Measurements from ENCODE around the gene RGS11. TPM values are rescaled to one million over a fixed set of nuclear protein-coding genes. Genes with fewer than 3 reads are reported as not detected.

RGS11 gene
- total and polyA plus RNA-seq, 2 experiments from 2014 or later = 2.4 to 4.5 TPM

- H4K20me1 ChIP-seq (ENCODE audit: insufficient read depth) = no peaks in the 10 kb centered on the region
- H3K9ac ChIP-seq = no peak overlapping the region
- DNase-seq = peak; percentile 16
- H3K9me2 ChIP-seq (ENCODE audit: insufficient read depth) = no peaks in the 10 kb centered on the region
- no peak overlapping the region for H3K27ac ChIP-seq
- H3K4me1 ChIP-seq (ENCODE audit: insufficient read depth) = no peaks in the 10 kb centered on the region
- no peaks in the 10 kb centered on the region for H3F3A ChIP-seq (ENCODE audit: insufficient read depth)
- H3K4me2 ChIP-seq (ENCODE audit: unreplicated experiment) = no peak overlapping the region
- no peaks in the 10 kb centered on the region for H3K36me3 ChIP-seq (ENCODE audit: low read depth)
- in situ Hi-C loops (cut with MboI) = no loop called here
- H3K9me3 ChIP-seq (ENCODE audit: low read depth) = no peaks in the 10 kb centered on the region
- TF ChIP-seq EZH2 (IDR thresholded peaks at IDR 0.05; ENCODE audit: insufficient read depth, poor library complexity, severe bottlenecking) (no peak), EZH2phosphoT487 (IDR thresholded peaks at IDR 0.05; ENCODE audit: insufficient read depth, low read depth) (no peak)
- WGBS, 2 experiments (ENCODE audit: low coverage in 1 of 2, low lambda C conversion rate in 2 of 2, missing lambda C conversion rate in 2 of 2) = 80 to 84% methylated on average over 16 of the region's 16 CpGs
- no peaks in the 10 kb centered on the region for H3K27me3 ChIP-seq (replicated peaks; ENCODE audit: insufficient read depth)
- H3K79me2 ChIP-seq (ENCODE audit: insufficient read depth) = no peaks in the 10 kb centered on the region
- H3K4me3 ChIP-seq = no peak overlapping the region
- H2AFZ ChIP-seq = no peak overlapping the region
These were observed 11.6 kb upstream of the RGS11 start for GRCh38 chr16:287298-287811.

GRCh38 chr16:286491-287297 is 10.9 kb upstream of the RGS11 start:
- H3K27ac ChIP-seq = no peak overlapping the region
- no peaks in the 10 kb centered on the region for H3K4me1 ChIP-seq (ENCODE audit: insufficient read depth)
- H3K9ac ChIP-seq = no peak overlapping the region
- no peak for TF ChIP-seq EZH2 (IDR thresholded peaks at IDR 0.05; ENCODE audit: insufficient read depth, poor library complexity, severe bottlenecking)
- no peak for TF ChIP-seq EZH2phosphoT487 (IDR thresholded peaks at IDR 0.05; ENCODE audit: insufficient read depth, low read depth)
- in situ Hi-C loops (cut with MboI) = no loop called here
- no peaks in the 10 kb centered on the region for H3K79me2 ChIP-seq (ENCODE audit: insufficient read depth)
- no peaks in the 10 kb centered on the region for H4K20me1 ChIP-seq (ENCODE audit: insufficient read depth)
- H3K4me3 ChIP-seq = no peak overlapping the region
- H3F3A ChIP-seq (ENCODE audit: insufficient read depth) = no peaks in the 10 kb centered on the region
- H2AFZ ChIP-seq = no peak overlapping the region
- DNase-seq = no peak
- no peaks in the 10 kb centered on the region for H3K9me2 ChIP-seq (ENCODE audit: insufficient read depth)
- no peaks in the 10 kb centered on the region for H3K9me3 ChIP-seq (ENCODE audit: low read depth)
- no peak overlapping the region for H3K4me2 ChIP-seq (ENCODE audit: unreplicated experiment)
- H3K27me3 ChIP-seq (replicated peaks; ENCODE audit: insufficient read depth) = no peaks in the 10 kb centered on the region
- WGBS, 2 experiments (ENCODE audit: low coverage in 1 of 2, low lambda C conversion rate in 2 of 2, missing lambda C conversion rate in 2 of 2) = 83 to 87% methylated on average over 21 to 22 of the region's 22 CpGs
- no peaks in the 10 kb centered on the region for H3K36me3 ChIP-seq (ENCODE audit: low read depth)

DNA sequence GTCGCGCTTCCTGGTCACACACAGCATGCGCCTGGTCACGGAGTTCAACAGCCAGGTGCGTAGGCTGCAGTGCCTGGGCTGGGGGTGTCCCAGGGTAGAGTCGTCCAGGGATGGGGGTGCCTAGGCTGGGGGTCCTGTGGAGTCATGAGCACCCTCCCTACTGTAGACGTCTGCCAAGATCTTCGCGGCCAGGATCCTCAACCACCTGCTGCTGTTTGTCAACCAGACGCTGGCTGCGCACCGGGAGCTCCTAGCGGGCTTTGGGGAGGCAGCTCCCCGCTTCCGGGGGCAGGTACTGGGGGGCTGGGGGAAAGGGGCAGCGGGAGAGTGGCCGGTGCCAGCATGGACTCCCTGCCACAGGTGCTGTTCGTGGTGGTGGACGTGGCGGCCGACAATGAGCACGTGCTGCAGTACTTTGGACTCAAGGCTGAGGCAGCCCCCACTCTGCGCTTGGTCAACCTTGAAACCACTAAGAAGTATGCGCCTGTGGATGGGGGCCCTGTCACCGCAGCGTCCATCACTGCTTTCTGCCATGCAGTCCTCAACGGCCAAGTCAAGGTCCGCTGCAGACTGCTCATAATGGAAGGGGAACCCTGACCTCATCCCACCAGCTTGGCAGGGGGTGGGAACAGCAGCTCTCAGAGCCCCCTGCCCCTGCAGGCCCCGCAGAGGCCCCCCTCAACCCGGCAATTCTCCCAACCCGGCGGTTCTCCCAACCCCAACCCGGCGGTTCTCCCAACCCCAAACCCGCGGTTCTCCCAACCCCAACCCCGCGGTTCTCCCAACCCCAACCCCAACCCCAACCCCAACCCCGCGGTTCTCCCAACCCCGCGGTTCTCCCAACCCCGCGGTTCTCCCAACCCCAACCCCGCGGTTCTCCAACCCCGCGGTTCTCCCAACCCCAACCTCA is 9.7 kb upstream of the RGS11 start:
- no peak overlapping the region for H3K27ac ChIP-seq
- no peak overlapping the region for H3K9ac ChIP-seq
- no peak overlapping the region for H3K4me2 ChIP-seq (ENCODE audit: unreplicated experiment)
- H3K9me2 ChIP-seq (ENCODE audit: insufficient read depth) = no peaks in the 10 kb centered on the region
- H3K79me2 ChIP-seq (ENCODE audit: insufficient read depth) = no peaks in the 10 kb centered on the region
- 0 out of 2 replicates have a peak, but pooled peaks cover 7% of the 10 kb centered on the region for H3K27me3 ChIP-seq (replicated peaks; ENCODE audit: insufficient read depth)
- WGBS, 2 experiments (ENCODE audit: low coverage in 1 of 2, low lambda C conversion rate in 2 of 2, missing lambda C conversion rate in 2 of 2) = 92 to 96% methylated on average over 19 to 44 of the region's 48 CpGs
- no peaks in the 10 kb centered on the region for H3K36me3 ChIP-seq (ENCODE audit: low read depth)
- in situ Hi-C loops (cut with MboI) = no loop called here
- no peaks in the 10 kb centered on the region for H3K9me3 ChIP-seq (ENCODE audit: low read depth)
- no peak overlapping the region for H2AFZ ChIP-seq
- DNase-seq = no peak
- TF ChIP-seq EZH2 (IDR thresholded peaks at IDR 0.05; ENCODE audit: insufficient read depth, poor library complexity, severe bottlenecking) (no peak), EZH2phosphoT487 (IDR thresholded peaks at IDR 0.05; ENCODE audit: insufficient read depth, low read depth) (no peak)
- H3F3A ChIP-seq (ENCODE audit: insufficient read depth) = no peaks in the 10 kb centered on the region
- no peak overlapping the region for H3K4me3 ChIP-seq
- H4K20me1 ChIP-seq (ENCODE audit: insufficient read depth) = no peaks in the 10 kb centered on the region
- no peaks in the 10 kb centered on the region for H3K4me1 ChIP-seq (ENCODE audit: insufficient read depth)
